ENCODE measurements around the gene KIF6.

Gene KIF6

GRCh38 chr6:39439342-39440038, 285.7 kb downstream of the KIF6 start:
- DNase-seq = no peak

DNA sequence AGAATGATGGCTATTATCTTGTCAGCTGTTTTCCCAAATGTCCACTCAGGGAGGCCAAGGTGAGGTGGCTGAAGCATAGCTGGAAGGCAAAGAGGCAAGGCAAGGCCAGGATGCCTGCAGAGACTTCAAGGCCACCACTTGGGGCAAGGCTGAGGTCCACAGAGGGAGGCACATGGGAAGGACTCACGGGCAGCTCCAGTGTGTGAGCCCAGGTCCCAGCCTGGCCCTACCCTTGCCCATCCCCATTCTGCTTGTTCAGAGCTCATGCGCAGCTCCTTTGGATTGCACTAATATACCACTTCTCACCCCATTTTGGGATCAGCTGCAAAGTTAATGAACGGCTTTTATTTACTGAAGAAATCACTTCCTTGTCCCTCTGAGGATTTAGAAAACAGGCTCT, 291.6 kb downstream of the KIF6 start:
- DNase-seq = no peak

DNA sequence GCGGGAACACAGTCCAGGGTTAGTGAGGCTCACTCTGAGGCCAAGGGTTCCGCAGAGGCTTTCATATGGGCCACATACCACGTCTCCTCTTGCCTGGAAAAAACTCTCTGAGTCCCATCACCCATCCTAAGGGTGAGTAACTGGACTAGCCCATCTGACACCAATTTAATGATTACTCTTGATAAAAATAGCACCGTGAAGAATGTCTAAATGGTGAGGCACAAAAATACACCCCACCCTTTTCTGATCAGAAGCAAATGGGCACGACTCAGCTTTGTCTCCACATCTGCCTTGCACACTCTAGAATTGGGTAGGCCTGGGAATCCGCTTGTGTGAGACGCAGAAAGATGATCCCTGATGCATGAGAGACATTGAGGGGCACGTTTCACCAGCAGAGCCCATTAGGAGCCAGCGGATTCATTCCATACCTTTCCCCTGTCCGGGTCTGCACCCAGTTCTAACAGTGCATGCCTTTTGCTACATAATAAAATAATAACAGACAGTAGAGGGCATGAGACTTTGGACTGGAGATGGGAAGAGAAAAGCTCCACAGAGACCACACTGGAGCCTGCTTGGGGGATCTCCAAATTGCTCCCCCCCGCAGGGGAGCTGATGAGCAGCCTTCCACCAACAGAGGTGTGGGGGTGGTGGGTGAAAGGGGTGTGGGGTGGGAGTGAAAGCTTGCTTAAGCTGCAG, 292.7 kb downstream of the KIF6 start:
- no peak for DNase-seq

DNA sequence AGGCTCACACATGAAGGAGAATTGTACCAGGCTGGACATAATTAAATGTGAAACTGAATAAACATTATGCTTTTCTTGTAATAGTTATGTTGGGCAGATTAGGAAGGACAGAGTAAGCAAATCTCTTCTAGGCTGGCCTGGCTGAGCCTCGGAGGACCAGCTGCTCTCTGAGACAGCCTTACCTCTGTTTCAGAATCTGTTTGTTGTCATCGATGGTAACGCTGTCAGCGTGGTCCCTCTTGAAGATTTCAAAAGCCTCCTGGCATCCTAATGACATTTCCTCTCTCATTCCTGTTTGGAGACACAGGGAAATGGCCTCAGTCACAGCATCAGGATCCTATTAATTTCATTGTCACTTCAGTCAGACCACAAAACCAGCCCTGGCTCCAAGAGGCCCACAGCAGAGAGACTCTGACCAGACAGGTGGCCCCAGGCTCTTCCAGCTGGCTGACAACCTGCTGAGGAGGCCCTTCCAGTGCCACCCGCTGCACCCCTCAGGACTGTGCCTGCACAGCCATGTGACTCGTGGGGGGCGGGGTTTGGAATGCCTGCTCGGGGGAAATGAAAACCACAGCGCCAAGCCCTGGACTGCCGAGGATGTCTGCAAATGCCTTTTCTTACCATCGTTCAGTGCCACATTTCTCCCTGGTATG, 294.2 kb downstream of the KIF6 start:
- DNase-seq = no peak

DNA sequence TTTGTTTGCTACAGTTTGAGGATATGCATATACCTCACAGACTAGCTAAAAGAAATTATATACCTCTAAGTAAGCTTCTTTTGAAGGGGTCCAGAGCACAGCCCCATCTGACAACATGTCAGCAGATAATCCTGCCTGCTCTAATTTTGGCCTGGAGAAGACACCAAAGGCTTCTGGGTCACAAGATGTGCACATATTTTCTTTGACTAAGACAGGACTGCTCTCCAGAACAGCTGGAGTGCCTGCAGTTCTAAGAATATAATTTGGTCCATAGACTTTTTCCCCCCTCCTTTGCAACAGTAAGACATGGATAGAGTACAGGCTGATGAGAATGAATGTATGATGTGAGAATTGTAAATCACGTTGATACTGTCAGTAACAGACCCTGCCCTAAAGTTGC, 294.8 kb downstream of the KIF6 start:
- no peak for DNase-seq

GRCh38 chr6:39428816-39429215, 296.4 kb downstream of the KIF6 start:
- DNase-seq = no peak

GRCh38 chr6:39428152-39428551, 297.1 kb downstream of the KIF6 start:
- DNase-seq = no peak

- no peak for DNase-seq
Observed at GRCh38 chr6:39426073-39426456, 299.1 kb downstream of the KIF6 start.

- DNase-seq = no peak
Observed at GRCh38 chr6:39425346-39426072, 299.7 kb downstream of the KIF6 start.

- DNase-seq = no peak
Observed at GRCh38 chr6:39424831-39425230, 300.4 kb downstream of the KIF6 start.

GRCh38 chr6:39422238-39422637, 303.0 kb downstream of the KIF6 start:
- DNase-seq = no peak

DNA sequence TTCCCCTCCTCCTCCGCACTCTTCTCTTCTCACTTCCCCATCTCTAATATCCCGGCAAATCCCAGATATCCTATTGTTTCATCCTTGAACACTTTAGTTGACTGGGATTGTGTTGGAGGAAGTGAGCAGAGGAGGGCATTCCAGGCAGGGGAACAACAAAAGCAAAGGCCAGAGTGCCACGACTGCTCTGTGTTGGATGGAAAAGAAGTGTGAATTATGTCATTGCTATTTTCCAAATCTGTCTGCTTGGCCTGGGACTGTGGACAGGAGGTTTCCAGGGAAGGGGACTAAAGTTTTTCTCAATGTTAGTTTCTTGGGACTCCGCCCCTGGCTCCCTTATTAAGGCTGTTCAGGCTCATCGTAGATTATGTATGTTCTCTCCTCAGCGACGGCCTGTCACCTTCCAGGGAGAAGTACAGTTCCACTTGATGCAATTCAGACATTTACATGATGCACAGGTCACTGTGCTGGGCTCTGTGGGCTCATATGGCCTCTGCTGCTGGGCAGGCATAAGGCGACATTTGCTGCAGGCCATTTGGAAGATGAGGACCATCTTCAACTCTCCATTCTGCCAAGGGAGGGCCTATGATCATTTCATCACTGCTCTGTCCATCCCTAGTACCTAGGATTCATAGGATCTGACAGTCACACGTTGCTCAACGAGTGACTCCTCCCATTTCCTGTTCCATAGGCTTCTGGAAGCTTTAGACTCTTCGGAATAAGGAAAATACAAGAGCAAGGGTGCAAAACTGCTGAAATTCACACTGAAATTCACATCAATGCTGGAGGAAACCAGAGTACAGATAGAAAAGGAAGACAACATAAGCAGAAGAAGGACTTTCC, 303.6 kb downstream of the KIF6 start:
- no peak for DNase-seq

- DNase-seq = no peak
Observed at GRCh38 chr6:39420300-39421265, 304.6 kb downstream of the KIF6 start.

- no peak for DNase-seq
Observed at GRCh38 chr6:39419607-39420006, 305.6 kb downstream of the KIF6 start.

DNA sequence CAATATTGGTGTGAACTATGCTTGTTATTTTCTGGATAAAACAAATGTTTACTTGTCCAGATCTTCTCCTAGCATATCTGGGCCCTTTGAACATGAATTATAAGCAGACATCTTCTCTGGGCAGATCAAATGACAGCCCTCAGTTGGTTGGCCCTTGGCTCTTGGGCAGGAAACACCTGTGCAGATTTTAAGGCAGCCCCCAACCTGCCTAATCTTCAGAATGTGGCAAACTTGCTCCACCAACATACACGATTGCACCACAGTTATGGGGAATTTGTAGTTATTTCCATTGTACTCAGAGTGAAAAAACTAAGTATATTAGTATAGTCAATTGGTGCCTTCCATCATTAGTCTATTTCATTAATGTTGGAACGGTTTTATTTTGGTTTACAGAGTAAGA, 307.8 kb downstream of the KIF6 start:
- no peak for DNase-seq

DNA sequence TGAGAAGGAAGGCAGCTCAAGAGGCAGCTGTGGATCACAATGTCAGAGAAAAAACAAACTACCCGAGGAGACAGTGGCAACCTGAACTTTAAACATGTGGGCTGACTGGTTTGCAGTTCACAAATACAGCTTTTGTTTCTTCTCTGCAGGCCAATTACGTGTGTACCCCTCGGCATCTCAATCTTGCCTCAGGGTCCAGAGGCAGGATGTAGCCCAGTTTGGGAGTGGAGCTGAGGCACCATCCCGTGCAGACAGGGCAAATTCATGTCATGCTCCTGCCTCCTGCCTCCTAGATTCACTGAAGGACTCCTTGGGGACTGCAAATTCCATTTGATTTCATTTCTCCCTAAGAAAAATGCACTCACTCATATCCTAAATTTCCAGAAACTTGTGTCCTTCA, 308.5 kb downstream of the KIF6 start:
- no peak for DNase-seq

DNA sequence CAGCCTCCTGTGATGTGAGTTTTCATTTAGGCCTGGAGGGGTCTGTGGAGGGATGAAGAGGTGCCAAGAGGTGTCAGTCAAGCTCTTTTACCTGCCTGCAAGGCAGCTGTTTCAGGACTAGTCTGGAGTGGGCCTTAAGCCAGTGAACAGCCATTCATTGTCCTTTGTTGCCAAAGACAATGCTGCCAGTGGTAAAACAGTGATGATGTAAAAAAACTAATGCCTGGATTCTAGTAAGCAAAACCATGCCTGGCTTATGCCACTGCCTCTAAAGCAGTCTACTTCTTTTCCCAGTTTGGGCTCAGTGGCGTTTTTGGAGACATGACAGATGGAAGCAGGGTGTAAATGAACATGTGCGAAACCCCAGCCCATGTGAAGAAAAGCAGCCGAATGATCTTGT, 309.2 kb downstream of the KIF6 start:
- DNase-seq = no peak

DNA sequence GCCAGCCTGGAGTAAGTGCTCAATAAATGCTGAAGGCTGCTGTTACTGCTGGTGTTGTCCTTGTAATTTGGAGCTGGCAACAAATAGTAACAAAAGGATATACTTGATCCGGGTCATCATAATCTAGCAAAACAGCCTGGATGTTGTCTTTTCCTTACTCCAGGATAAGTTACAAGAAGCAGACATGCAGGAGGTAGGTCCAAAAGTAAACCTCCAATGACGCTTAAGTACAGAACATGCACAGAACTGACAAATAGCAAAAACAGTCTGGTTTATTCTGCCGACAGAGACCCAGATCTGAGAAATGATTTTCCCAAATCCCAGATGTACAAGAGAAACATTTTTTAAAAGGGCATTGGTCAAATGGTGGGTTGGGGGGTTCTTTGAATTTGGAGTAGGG, 309.7 kb downstream of the KIF6 start:
- DNase-seq = no peak

DNA sequence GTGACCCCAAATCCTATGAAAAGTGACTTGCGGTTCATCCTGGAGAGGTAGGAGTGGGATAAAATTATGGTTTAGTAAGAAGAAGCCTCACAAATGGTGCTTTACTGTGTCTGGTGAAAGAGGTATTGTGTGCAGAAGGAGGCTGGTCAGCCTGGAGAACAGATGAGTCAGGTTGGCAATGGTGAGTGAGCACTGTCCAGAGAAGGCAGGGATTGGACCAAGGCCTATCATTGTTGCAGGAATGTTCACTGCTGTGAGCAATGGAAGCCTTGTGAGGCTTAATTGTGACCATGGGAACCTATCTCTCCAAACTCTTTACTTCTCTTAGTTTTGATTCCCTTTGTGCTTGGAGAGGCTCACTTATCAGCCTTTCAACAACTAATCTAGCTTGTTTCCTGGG, 313.7 kb downstream of the KIF6 start:
- DNase-seq = no peak

DNA sequence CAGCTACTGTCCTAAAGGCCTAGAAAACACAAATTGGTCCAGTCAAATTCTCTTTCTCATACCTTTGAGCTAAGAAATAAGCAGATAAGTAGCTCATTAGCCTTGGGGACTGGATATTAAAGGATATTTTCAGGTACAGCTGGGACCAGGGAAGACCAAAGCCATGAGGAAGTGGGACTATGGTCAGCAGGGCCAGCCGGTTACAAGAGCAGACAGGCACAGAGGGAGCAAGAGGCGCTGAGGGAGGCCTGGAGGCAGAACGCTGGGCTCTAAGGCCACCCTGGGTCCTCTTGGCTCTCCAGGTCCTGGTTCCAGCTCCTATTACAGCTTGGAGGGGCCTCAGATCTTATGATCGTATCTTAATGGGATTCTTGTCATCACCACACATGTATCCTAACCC, 314.2 kb downstream of the KIF6 start:
- no peak for DNase-seq

DNA sequence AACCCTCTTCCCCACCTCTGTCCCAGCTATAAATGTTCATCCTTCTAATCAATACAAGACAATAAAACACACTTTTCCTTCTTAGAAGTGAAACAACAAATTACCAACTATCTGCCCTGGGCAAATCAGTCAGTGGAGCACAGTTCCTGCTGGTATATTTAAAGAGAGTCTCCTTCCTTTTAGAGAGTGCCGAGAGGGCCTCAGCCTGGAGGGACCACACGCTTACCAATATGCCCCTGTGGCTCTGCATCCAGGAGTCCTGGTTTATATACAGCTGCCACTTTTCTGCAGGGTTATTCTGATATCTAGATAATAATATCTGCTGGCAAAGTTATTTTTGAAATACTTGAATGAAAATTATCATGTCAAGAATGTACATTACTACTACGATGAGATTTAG, 315.3 kb downstream of the KIF6 start:
- no peak for DNase-seq
